ENCODE data around the gene LSM6. TPM values are rescaled to one million over a fixed set of nuclear protein-coding genes. Genes with fewer than 3 reads are reported as not detected.
A peak's percentile ranks its signal among the peaks of the same experiment; 100 is the strongest.

Gene LSM6
- total RNA-seq, 2 experiments from 2014 or later = 59.7 to 61.7 TPM

- intact Hi-C loops (cut with micrococcal nuclease) = no loop called here
- Mint-ChIP-seq H3K9me3 (peaks cover 3% of the 10 kb centered on the region), H3K4me3 (no peak overlapping the region), H3K27me3 (peaks cover 5% of the 10 kb centered on the region), H3K4me1 (ENCODE audit: low read depth) (no peaks in the 10 kb centered on the region), H3K36me3 (ENCODE audit: low read depth) (no peaks in the 10 kb centered on the region), H3K27ac (no peak overlapping the region)
- CTCF ChIA-PET = no interaction called here
- TF ChIP-seq, protein P1, sequence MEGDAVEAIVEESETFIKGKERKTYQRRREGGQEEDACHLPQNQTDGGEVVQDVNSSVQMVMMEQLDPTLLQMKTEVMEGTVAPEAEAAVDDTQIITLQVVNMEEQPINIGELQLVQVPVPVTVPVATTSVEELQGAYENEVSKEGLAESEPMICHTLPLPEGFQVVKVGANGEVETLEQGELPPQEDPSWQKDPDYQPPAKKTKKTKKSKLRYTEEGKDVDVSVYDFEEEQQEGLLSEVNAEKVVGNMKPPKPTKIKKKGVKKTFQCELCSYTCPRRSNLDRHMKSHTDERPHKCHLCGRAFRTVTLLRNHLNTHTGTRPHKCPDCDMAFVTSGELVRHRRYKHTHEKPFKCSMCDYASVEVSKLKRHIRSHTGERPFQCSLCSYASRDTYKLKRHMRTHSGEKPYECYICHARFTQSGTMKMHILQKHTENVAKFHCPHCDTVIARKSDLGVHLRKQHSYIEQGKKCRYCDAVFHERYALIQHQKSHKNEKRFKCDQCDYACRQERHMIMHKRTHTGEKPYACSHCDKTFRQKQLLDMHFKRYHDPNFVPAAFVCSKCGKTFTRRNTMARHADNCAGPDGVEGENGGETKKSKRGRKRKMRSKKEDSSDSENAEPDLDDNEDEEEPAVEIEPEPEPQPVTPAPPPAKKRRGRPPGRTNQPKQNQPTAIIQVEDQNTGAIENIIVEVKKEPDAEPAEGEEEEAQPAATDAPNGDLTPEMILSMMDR (IDR thresholded peaks at IDR 0.05) = no peak
- ATAC-seq (no peak), DNase-seq (no peak)
- POLR2A ChIA-PET = no interaction called here
Observed at GRCh38 chr4:146155152-146155724, 20.3 kb upstream of the LSM6 start.

DNA sequence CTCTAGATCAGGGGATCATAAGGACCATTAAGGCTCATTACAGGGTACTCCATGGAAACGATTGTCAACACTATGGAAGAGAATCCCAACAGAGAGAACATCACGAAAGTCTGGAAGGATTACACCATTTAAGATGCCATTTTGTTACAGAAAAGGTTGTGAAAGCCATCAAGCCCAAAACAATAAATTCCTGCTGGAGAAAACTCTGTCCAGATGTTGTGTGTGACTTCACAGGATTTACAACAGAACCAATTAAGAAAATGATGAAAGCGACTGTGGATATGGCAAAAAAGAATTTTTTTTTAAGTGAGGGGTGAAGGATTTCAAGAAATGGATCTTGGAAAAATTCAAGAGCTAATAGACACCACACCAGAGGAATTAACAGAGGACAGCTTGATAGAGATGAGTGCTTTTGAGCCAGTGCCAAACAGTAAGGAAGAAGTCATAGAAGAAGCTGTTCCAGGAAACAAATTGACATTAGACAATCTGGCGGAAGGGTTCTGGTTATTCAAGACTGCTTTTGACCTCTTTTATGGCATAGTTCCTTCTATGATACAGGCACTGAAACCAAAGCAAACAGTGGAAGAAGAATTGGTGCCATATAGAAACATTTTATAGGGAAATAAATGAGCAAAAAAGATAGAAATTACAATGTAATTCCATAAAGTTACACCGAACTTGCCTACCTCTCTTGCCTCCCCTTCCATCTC lies 17.3 kb upstream of the LSM6 start:
- Mint-ChIP-seq H3K4me3 (no peak overlapping the region), H3K4me1 (ENCODE audit: low read depth) (no peaks in the 10 kb centered on the region), H3K9me3 (peaks cover 12% of the 10 kb centered on the region), H3K27ac (no peak overlapping the region), H3K36me3 (ENCODE audit: low read depth) (no peaks in the 10 kb centered on the region), H3K27me3 (peaks cover 5% of the 10 kb centered on the region)
- DNase-seq (no peak), ATAC-seq (no peak)
- TF ChIP-seq, protein P1 (IDR thresholded peaks at IDR 0.05) = no peak
- ChIA-PET POLR2A (no interaction called here), CTCF (interaction anchor here (1.2 kb wide), 1 partner anchor 10 kb away, joined by 3 read pairs; no protein-coding TSS in a partner anchor)
- intact Hi-C loops (cut with micrococcal nuclease) = no loop called here

DNA sequence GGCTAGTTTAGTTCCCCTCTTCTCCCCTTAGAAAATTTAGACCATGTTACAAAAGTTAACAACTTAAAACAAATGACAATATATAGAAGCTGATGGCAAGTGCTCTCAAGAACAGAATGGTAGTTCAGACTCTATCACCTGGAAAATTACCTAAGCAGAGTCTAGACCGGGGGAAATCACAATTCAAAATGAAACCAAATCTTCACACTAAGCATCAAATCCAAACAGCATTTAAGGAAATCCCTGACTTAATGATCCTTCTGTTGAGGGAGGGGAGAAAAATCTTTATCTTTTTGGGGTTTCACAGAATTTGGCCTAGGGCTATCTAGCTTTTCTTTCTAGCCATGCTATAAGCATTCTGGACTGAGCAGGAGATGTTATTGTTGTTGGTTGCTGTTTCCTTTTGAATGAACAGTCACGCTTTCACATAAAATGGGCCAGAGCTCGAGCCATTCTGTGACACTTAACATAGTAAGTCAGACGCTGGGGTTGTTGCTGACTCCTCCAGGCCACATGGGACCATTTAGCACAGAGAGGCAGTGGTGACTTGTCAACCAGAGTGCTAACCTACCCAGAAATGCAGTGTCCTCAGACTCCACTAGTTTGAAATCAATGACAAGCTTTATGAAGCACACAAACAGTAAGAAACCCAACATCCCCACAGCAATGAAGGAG lies 16.0 kb upstream of the LSM6 start:
- Mint-ChIP-seq H3K36me3 (ENCODE audit: low read depth) (no peaks in the 10 kb centered on the region), H3K9me3 (peaks cover 12% of the 10 kb centered on the region), H3K4me1 (ENCODE audit: low read depth) (no peaks in the 10 kb centered on the region), H3K27me3 (peaks cover 5% of the 10 kb centered on the region), H3K4me3 (no peak overlapping the region), H3K27ac (no peak overlapping the region)
- intact Hi-C loops (cut with micrococcal nuclease) = no loop called here
- DNase-seq (peak; percentile 7), ATAC-seq (peak; percentile 65)
- TF ChIP-seq, protein P1 (IDR thresholded peaks at IDR 0.05) = no peak
- ChIA-PET CTCF (no interaction called here), POLR2A (no interaction called here)

- ChIA-PET POLR2A (no interaction called here), CTCF (no interaction called here)
- Mint-ChIP-seq H3K27me3 (peaks cover 2% of the 10 kb centered on the region), H3K36me3 (ENCODE audit: low read depth) (no peaks in the 10 kb centered on the region), H3K4me1 (ENCODE audit: low read depth) (no peaks in the 10 kb centered on the region), H3K9me3 (peaks cover 12% of the 10 kb centered on the region), H3K4me3 (no peak overlapping the region), H3K27ac (no peak overlapping the region)
- DNase-seq (no peak), ATAC-seq (no peak)
- intact Hi-C loops (cut with micrococcal nuclease) = no loop called here
- TF ChIP-seq, protein P1 (IDR thresholded peaks at IDR 0.05) = no peak
Observed at GRCh38 chr4:146161243-146161642, 14.3 kb upstream of the LSM6 start.

DNA sequence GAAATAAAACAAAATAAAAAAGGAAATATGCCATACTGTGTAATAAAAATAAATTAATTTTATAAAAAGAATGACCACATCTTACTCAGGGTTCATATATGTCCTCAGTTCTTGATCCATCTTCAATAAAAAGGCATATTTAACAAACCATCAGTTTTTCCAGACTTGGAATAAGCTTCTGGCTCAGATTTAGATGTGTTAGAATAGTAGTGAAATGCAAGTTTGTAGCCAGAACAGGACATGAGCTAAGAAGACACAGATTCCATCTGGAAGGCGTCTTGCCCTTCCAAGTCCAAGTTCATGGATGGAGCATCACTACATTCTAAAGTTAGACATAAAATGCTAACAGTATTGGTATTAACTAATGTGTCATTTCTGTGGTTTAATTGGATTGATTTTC lies 10.3 kb upstream of the LSM6 start:
- Mint-ChIP-seq H3K27me3 (no peaks in the 10 kb centered on the region), H3K4me1 (ENCODE audit: low read depth) (no peaks in the 10 kb centered on the region), H3K36me3 (ENCODE audit: low read depth) (no peaks in the 10 kb centered on the region), H3K27ac (no peak overlapping the region), H3K4me3 (no peak overlapping the region), H3K9me3 (peaks cover 9% of the 10 kb centered on the region)
- TF ChIP-seq, protein P1 (IDR thresholded peaks at IDR 0.05) = no peak
- ChIA-PET POLR2A (no interaction called here), CTCF (no interaction called here)
- ATAC-seq = no peak
- intact Hi-C loops (cut with micrococcal nuclease) = no loop called here
- DNase-seq = no peak
